Fibroblast of lung (primary cell): ENCODE data around the gene NRARP.

Source experiments
- CTCF ChIP-seq, 2 donors: IDR thresholded peaks in 1 of 2; conservative IDR thresholded peaks in 1 of 2; 1 replicate in 1 of 2; 2 replicates in 1 of 2; pipeline ENCODE4 v1.5.1; 2011 to 2012; ENCODE audit warnings: low read length in 2 of 2, control low read depth in 1 of 2, inconsistent platforms in 1 of 2, low read depth in 1 of 2, mild to moderate bottlenecking in 1 of 2
- EZH2 ChIP-seq: IDR thresholded peaks from 2 replicates; pipeline ENCODE4 v1.5.1; 2012; ENCODE audit warnings: low read length, control low read depth, mild to moderate bottlenecking; ENCODE audit errors: missing control alignments

DNA sequence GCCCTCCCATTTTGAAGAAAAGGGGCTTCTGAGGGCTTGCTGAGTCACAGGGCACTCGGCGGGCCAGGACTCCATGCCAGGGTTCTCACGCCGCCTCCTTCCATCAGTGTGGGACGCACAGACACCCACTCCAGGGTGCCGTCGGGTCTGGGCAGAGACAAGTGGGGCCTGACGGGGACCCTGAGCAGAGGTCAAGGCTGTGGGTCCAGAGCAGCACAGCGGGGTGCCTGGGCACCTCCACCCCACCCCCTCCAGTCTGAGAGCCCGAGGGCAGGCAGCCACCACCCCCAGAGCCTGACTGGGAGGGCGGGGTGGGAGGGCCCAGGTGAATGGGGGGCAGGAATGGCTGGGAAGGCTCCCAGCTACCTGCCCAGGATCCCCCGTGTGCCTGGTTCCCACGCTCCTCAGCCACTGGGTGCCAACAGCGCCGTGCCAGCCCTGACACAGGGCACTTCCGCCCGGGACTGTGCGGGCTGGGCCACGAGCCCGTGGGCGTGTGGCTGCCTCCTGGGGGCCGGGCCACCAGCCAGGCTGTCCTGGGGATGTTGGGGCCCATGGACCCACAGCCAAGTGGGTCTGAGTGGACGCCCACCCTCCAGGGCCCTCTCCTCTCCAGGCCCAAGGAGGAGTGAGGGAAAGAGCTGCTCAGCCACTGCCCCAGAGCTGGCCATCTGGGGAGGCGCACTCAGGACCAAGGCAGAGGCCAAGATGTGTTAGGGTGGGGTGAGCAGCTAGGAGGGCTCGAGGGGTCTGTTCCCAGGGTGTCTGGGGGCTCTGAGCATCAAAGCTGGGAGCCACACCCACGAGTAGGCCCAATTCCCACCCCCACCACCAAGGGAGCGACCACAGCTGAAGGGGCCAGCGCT lies 10.1 kb upstream of the NRARP start:
- TF ChIP-seq CTCF (conservative IDR thresholded peaks at IDR 0.05 in 1 of 2, IDR thresholded peaks at IDR 0.05 in 1 of 2; ENCODE audit: low read depth in 1 of 2, low read length in 2 of 2), result no peak
- no peak for TF ChIP-seq EZH2
